GM11168 (cell line): ENCODE results near the gene AGO3.

Source experiments
- in situ Hi-C: fragments of 300-500 bp; cut with MboI; formaldehyde crosslinking; loops from one replicate; pipeline ENCODE4 v1.12.0; 2022; ENCODE audit warnings: low sequenced_read_pairs; ENCODE audit not compliant: unreplicated experiment

Gene AGO3

GRCh38 chr1:36070349-36070748 is 139.4 kb downstream of the AGO3 start:
- in situ Hi-C loops: no loop called here

DNA sequence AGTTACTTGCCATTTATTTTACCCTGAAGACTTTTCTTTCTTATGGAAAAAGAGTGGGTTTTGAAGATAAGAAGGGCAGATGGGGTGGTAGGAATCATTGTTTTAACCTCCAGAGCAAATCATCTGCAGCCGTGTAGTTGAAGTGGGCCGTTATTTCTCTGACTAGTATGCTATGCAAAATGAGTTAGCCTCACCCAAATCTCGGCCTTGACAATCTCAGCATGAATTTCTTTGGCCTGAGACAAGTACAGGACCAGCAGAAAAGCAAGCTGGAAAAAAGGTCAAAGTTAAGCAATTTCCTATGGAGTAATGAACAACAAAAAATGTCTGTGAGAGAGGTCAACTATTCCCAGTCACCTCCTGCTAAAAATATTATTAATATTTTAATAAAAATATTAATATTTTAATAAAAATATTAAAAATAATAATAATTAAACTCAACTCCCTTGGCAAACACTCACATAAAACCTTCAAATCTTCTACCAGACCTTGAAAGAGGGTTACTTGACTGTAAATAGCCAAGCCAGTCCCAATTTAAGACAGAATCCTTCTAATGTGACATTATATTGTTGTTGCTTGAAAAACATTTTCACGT is 146.2 kb downstream of the AGO3 start:
- in situ Hi-C loops: no loop called here

DNA sequence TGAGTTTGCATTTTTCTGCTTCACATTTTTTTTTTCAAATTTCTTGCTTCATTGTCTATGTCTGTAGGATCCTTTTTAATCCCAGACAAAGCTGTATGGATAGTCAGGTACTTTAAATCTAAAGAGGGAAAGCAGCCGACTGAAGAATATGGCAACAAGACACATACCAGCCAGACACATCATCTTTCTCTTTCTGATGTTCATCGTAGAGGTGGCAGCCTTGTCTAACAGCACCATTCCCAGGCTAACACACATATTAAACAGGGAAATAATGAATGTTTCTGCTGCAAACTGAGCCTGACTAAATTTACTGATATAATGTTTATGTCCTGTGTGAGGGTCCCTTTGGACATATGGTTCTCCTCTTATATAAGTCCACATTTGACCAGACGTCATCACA is 149.3 kb downstream of the AGO3 start:
- in situ Hi-C loops: no loop called here

DNA sequence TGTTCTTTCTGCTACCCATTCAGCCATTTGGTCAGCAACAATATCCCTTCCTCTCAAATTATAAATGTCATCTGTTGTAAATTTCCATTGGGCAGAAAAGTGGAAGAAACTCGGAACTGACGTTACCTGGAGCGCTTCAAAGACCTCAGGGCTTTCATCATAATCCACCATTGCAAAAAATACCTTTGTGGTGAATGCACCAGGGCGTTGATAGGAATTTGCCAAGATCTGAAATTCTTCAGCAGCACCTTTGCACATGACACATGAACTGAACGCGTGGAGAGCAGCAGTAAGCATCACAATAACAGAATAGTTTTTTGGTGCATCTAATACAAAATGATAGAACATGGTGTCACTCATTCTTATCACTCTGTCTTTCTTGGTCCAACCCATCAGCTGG is 149.9 kb downstream of the AGO3 start:
- in situ Hi-C loops: no loop called here

DNA sequence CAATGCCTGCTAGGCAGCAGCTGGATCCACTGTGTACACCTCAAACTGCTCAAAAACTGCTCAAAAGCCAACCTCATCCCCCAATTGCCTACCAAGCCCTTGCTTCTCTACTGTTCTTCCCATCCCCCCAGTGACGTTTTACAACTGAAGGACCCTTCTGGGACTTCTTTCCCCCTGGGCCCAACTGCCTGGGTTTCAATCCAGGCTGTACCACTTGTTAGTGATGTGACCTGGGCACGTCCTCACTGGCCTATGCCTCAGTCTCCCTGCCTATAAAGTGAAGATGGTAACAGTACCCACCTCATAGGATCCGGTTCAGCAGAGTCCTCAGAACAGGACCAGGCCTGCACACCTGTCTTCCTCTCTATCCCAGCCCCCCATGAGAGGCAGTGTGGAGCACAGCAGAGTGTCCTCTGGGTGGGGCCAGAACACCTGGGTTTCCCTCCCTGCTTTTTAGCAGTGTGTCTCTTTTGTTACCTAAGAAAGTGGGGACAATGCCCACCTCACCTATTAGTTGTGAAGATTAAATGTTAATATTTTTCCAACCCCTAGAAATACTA is 151.1 kb downstream of the AGO3 start:
- in situ Hi-C loops: no loop called here

DNA sequence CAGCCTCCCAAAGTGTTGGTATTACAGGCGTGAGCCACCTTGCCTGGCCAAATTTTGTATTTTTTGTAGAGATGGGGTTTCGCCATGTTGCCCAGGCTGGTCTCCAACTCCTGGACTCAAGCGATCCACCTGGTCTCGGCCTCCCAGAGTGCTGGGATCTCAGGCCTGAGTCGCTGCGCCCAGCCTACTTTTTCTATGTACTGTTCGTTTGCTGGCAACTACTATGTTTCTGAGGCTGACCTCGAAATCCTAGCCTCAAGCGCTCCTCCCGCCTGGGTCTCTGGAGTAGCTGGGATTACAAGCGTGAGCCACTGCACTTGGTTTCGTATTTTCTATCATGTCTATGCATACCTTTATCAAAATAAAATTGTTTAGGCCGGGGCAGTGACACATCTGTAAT is 152.3 kb downstream of the AGO3 start:
- in situ Hi-C loops: no loop called here

GRCh38 chr1:36083635-36084496 is 153.0 kb downstream of the AGO3 start, which contains the start of gene TEKT2:
TSS of gene TEKT2 (plus strand) at chr1:36084094. CDS start at chr1:36084922, 828 bp downstream.
- in situ Hi-C loops: no loop called here

DNA sequence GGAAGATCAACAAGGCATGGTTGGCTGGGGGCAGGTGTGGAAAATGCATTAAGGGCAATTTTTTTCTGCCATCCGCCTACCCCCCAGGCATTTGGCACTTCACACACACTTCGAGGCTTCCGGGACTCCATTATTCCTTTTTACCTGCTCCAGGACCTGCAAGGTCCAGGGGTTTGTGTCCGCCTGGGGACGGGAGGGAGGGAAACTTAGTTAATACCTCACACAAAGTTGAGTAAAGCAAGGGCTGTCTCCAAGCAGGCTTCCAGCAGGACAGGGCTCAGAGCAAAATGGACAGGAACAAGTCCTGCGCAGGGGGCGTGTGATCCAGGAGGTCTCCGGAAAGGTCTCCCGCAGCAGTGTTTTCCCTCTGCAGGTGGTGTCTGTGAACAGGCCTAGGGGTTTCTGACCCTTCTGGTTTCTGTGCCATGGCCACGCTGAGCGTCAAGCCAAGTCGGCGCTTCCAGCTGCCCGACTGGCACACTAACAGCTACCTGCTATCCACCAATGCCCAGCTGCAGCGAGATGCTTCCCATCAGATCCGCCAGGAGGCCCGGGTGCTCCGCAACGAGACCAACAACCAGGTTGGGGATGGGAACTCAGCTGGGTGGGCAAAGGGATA is 153.7 kb downstream of the AGO3 start:
- in situ Hi-C loops: no loop called here

DNA sequence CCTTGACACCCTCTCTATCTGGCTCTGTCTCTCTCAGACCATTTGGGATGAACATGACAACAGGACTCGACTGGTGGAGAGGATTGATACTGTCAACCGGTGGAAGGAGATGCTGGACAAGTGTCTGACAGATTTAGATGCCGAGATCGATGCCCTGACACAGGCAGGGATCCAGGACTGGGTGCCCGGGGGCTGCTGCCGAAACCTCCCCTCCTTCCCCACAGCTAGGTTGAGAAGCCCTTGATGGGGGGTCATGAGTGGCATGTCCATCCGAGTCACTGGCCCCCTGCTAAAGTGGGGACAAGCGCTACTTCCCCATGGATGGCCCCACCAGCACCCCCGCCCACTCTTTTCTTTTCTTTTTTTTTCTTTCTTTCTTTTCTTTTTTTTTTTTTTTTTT is 154.2 kb downstream of the AGO3 start:
- in situ Hi-C loops: no loop called here

DNA sequence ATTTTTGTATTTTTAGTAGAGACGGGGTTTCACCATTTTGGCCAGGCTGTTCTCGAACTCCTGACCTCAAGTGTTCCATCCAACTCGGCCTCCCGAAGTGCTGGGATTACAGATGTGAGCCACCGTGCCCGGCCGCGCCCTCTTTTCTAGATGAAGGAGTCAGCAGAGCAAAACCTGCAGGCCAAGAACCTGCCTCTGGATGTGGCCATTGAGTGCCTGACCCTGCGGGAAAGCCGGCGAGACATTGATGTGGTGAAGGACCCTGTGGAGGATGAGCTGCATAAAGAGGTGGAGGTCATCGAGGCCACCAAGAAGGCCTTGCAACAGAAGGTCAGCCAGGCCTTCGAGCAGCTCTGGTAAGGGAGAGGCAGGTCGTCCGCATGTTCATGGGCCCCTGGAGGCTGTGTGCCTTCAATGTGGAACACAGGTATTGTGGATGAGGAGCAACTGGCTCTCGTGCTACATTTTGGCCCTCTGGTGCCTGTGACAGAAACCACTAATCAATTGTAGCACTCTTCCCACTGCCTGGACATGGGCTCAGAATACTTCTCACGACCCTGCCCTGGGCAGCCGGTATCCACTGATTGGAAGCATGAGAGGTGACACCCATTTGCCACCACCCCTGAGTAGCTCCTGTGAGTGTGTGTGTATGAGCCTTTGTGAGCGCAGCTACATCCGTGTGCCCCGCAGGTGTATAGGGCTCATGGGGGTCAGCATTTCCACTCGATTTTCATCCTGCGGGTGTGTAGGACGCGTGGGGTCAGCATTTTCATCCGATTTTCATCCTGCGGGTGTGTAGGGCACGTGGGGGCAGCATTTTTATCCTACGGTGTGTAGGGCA is 155.0 kb downstream of the AGO3 start:
- in situ Hi-C loops: no loop called here

GRCh38 chr1:36086529-36087232 is 155.8 kb downstream of the AGO3 start:
- in situ Hi-C loops: no loop called here

- in situ Hi-C loops: no loop called here
Measured at GRCh38 chr1:36087233-36088123, 156.6 kb downstream of the AGO3 start.

- in situ Hi-C loops: no loop called here
Measured at GRCh38 chr1:36088265-36088576, 157.3 kb downstream of the AGO3 start.

DNA sequence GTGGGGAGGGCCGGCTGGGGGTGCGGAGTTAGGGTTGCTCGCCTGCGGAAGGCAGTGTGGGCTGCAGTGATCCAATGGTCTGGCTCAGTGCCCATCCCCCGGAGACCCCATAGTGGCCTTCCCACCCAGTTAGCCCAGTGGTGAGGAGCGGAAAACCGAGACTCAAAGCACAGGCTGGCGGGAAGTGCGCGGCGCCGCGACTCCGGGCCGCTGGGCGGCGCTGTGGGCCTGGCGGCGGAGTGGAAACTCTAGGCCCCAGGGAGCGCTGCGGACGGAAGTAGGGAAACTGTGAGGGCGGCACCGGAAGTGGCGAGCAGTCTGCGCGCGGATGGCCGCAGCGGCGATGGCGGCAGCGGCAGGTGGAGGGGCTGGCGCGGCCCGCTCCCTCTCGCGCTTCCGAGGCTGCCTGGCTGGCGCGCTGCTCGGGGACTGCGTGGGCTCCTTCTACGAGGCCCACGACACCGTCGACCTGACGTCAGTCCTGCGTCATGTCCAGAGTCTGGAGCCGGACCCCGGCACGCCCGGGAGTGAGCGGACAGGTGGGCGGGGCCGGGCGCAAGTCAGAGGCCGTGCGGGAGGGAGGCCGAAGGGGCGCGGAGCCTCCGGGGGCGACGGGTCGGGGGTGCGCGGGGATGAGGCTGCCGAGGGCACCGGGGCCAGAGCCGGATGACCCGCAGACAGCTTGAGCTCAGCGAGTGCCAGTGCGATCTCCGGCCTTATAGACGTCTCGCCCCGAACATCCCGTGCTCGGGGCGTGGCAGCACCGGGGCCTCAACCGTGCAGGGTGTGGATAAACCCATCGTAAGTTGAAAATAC is 157.9 kb downstream of the AGO3 start, which contains the start of gene ADPRS:
Gene ADPRS, plus strand, starts transcription at position 316 of the 816 bp plus-strand sequence. Its CDS starts 13 bp downstream, at position 329.
- in situ Hi-C loops: no loop called here

DNA sequence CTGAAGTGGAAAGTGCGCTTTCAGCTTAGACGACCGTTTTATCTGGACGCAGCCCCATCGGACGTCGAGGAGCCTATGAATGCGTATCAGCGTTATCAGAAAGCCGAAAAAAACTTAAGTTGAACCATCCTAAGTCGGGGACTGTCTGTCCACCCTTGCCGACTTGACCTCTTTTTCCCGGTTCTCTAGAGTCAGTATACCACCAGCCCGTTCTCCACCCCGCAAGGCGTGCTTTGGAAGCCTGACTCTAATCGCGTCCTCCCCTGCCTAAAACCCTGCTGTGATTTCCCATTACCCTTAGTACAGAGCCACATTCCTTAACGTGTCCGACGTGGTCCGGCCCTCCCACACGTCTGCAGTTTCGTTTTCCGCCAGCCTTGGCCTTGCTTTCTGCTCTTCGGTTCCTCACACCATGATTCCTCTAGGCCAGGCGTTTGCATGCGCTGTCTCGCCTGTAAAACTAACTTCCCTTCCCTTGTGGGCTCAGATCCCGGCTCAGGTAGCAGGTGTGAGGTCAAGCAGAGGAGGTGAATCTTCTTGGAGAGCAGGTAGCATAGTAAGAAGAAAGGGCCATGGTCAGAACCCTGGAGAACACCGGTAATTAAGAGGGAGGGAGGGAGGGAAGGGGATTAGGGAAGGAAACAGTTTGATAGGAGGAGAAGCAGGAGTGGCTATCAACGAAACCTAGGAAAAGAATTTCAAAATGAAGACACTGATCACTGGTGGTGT is 158.7 kb downstream of the AGO3 start:
- in situ Hi-C loops: no loop called here

DNA sequence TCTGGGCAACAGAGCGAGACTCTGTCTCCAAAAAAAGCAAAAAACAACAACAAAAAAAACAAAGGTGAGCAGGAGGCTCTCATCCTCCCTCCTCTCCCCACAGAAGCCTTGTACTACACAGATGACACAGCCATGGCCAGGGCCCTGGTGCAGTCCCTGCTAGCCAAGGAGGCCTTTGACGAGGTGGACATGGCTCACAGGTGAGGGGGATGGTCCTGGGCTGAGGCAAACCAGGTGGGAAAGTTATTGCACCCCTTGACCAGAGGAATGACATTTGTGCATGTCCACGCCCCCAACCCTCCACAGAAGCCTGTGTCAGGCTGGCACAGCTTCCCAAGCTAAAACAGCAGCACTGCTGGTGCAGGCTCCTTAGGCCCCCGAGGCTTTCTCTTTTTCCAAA is 160.2 kb downstream of the AGO3 start:
- in situ Hi-C loops: no loop called here

DNA sequence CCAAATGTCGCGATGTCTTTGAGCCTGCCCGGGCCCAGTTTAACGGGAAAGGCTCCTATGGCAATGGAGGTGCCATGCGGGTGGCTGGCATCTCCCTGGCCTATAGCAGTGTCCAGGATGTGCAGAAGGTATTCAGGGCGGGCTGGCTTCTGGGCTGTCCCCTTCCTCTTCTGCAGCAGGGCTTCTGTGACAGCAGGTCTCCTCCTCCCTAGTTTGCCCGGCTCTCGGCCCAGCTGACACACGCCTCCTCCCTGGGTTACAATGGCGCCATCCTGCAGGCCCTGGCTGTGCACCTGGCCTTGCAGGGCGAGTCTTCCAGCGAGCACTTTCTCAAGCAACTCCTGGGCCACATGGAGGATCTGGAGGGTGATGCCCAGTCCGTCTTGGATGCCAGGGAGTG is 160.8 kb downstream of the AGO3 start:
- in situ Hi-C loops: no loop called here
